Glutamatergic neuron (in vitro differentiated cells): ENCODE measurements around the gene APBB2. TPM values are rescaled to one million over a fixed set of nuclear protein-coding genes. Genes with fewer than 3 reads are reported as not detected.

ENCODE experiments used
- DNase-seq: peaks from one replicate; pipeline ENCODE4 v3.0.0; 2022
- H3K27ac Mint-ChIP-seq: one replicate; pipeline ENCODE4 v1.8.0; 2020; ENCODE audit warnings: mild to moderate bottlenecking, mixed read lengths, inconsistent platforms; ENCODE audit not compliant: unreplicated experiment
- H3K27me3 Mint-ChIP-seq: one replicate; pipeline ENCODE4 v1.8.0; 2020; ENCODE audit warnings: mild to moderate bottlenecking, moderate library complexity, mixed read lengths, inconsistent platforms; ENCODE audit not compliant: unreplicated experiment
- H3K36me3 Mint-ChIP-seq: one replicate; pipeline ENCODE4 v1.8.0; 2020; ENCODE audit warnings: mild to moderate bottlenecking, mixed read lengths, inconsistent platforms; ENCODE audit not compliant: unreplicated experiment
- H3K4me1 Mint-ChIP-seq: one replicate; pipeline ENCODE4 v1.8.0; 2020; ENCODE audit warnings: mild to moderate bottlenecking, low read depth, mixed read lengths, inconsistent platforms; ENCODE audit not compliant: unreplicated experiment
- H3K4me3 Mint-ChIP-seq: one replicate; pipeline ENCODE4 v1.8.0; 2020; ENCODE audit warnings: mild to moderate bottlenecking, mixed read lengths, inconsistent platforms; ENCODE audit not compliant: unreplicated experiment
- H3K9me3 Mint-ChIP-seq: one replicate; pipeline ENCODE4 v1.8.0; 2020; ENCODE audit warnings: mild to moderate bottlenecking, moderate library complexity, mixed read lengths, inconsistent platforms; ENCODE audit not compliant: unreplicated experiment
- total RNA-seq: library from RNA; stranded (reverse); fragmentation: NEBNext Ultra II Directional; extraction: Animal tissue kit (Norgen Biotek cat#: 25700); gene quantifications from one replicate; pipeline ENCODE4 v1.2.1, GENCODE V29; 2021; ENCODE audit not compliant: unreplicated experiment
- TF ChIP-seq, protein P1 (sequence below): fragments of 200-600 bp; sonication (generic); IDR thresholded peaks from one replicate; pipeline ENCODE4 v1.5.0; 2021; ENCODE audit not compliant: partially characterized antibody, unreplicated experiment

Gene APBB2
- total RNA-seq, 1 donor from 2014 or later, result 117 TPM

DNA sequence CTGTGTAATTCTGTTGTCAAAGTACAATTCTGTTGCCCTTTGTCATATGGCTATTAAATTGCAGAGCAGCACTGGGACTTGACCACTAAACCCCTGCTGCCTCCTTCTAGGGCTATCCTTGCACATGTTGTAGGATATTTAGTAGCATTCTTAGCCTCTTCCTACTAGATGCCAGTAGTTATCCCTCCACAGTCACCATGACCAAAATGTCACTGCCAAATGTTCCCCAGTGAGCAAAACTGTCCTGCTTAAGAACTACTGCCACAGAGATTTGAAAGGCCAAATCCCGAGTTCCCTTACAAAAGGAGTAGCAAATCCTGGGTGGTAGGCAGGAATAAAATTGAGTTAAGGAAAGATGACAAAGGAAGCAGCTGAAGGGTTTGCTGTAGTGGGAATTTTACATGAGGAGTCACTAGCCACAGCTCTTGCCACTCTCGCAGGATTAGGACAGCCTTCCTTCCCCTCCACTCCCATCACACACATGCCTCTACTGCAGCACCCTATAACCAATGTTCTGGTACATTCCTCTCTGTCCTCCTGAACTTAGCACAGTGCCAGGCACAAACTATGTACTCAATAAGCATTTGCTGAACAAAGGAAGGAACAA, 8.4 kb downstream of the APBB2 start:
- Mint-ChIP-seq H3K27me3 (no peaks in the 10 kb centered on the region), H3K36me3 (no peaks in the 10 kb centered on the region), H3K4me3 (no peak overlapping the region), H3K9me3 (no peaks in the 10 kb centered on the region), H3K27ac (no peak overlapping the region), H3K4me1 (no peaks in the 10 kb centered on the region)
- DNase-seq, result no peak
- TF ChIP-seq, protein P1, sequence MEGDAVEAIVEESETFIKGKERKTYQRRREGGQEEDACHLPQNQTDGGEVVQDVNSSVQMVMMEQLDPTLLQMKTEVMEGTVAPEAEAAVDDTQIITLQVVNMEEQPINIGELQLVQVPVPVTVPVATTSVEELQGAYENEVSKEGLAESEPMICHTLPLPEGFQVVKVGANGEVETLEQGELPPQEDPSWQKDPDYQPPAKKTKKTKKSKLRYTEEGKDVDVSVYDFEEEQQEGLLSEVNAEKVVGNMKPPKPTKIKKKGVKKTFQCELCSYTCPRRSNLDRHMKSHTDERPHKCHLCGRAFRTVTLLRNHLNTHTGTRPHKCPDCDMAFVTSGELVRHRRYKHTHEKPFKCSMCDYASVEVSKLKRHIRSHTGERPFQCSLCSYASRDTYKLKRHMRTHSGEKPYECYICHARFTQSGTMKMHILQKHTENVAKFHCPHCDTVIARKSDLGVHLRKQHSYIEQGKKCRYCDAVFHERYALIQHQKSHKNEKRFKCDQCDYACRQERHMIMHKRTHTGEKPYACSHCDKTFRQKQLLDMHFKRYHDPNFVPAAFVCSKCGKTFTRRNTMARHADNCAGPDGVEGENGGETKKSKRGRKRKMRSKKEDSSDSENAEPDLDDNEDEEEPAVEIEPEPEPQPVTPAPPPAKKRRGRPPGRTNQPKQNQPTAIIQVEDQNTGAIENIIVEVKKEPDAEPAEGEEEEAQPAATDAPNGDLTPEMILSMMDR, result no peak

DNA sequence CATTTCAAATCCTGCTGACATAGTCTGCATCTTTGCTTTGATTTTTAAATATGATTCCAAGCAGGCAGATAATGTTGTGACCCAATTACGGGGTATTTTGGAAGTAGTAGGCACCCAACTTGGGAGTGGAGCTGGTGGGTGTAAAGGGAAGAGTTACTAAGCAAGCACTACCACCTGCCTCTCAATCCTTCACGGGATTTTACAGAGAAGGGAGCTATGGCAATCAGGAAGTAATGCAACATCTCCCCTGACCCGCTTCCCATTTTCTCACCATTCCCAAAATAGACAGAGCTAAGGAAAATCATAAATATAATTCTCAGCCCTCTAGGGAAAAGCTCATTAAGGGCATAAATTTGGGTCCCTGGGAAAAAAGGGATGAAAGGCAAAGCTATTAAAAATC, 9.2 kb downstream of the APBB2 start:
- Mint-ChIP-seq H3K4me1 (no peaks in the 10 kb centered on the region), H3K9me3 (no peaks in the 10 kb centered on the region), H3K36me3 (no peaks in the 10 kb centered on the region), H3K27me3 (no peaks in the 10 kb centered on the region), H3K4me3 (no peak overlapping the region), H3K27ac (no peak overlapping the region)
- no peak for DNase-seq
- TF ChIP-seq, protein P1, result no peak

DNA sequence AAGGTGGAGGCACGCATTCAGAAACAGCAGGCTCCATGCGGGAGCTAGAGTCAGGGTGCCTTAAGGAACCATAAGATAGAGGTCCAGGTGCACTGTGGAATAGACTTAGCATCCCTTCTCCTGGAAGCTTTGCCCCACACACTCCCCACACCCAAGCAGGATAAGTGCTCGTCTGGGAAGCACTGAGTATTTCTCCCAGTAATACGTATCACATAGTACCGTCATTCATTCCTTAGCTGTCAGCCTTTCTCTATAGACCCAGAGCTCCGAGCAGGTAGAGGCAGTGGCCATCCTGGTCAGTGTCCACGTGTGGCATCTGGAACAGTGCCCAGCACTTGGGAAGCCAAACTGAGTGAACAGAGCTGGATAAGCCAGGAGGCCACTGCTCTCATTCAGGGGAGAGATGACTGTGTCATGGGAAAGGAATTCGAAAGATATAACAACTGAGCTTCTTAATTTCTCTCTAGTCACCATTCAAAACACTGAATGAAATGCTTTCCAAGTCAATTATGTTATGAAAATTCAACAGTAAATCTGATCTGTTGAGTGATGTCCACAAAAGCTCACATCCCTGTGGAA, 9.9 kb downstream of the APBB2 start:
- no peak for DNase-seq
- Mint-ChIP-seq H3K36me3 (no peaks in the 10 kb centered on the region), H3K27me3 (no peaks in the 10 kb centered on the region), H3K4me3 (no peak overlapping the region), H3K9me3 (no peaks in the 10 kb centered on the region), H3K27ac (no peak overlapping the region), H3K4me1 (no peaks in the 10 kb centered on the region)
- TF ChIP-seq, protein P1, result no peak

DNA sequence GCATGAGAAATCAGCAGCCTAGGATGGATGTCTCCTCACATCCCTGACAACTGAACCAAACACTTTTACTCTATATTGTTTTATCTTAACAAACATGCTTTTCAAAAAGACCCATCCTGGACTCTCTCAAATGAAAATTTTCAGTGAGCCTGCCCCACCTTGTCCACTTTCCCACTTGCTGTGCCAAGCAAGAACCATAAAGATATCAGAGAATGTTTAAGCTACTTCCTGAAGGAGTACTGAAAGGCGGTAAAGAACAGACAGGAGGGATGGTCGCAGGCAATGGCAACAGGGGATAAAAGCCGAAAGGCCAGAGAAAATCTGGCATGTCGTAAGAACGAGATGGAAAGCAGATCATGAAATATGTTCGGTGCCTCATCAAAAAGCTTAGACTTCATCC, 10.5 kb downstream of the APBB2 start:
- no peaks in the 10 kb centered on the region for H3K4me1 Mint-ChIP-seq
- H3K27ac Mint-ChIP-seq, result no peak overlapping the region
- DNase-seq, result no peak
- H3K4me3 Mint-ChIP-seq, result no peak overlapping the region
- no peaks in the 10 kb centered on the region for H3K9me3 Mint-ChIP-seq
- no peaks in the 10 kb centered on the region for H3K27me3 Mint-ChIP-seq
- TF ChIP-seq, protein P1, result no peak
- H3K36me3 Mint-ChIP-seq, result no peaks in the 10 kb centered on the region

DNA sequence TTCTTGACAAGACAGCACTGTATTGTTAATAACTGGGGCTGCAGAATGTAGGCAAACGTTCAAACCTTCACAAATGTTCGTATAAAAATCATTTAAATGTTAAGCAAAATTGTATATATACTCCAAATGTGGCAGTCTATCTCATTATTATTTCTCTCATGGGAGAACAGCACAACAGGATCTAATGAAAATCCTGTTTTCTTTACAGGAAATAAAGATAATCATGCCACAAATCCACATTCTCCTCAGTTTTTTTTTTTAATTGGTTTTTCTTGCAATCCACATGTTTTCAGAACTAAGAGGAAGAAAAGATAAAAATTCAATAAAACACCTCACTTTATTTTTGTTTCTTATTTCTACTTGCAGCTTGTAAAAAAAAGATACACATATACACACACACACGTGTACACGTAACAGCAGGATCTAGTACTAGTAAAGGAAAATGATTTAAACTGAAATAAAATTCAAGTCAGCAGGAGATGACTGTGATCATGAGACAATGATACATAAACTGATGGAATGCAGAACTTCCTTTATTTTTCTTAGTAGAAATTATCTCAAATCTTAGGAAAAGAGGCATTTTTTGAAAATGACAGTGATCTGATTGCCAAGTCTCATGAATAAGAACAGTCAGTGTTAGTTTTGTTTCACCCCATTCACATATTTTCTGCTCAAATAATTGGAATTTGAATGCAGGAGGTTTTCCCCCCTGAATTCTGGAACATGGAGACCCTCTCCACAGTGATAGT, 11.3 kb downstream of the APBB2 start:
- Mint-ChIP-seq H3K27ac (no peak overlapping the region), H3K4me3 (no peak overlapping the region), H3K9me3 (peaks cover 1% of the 10 kb centered on the region), H3K27me3 (no peaks in the 10 kb centered on the region), H3K36me3 (no peaks in the 10 kb centered on the region), H3K4me1 (no peaks in the 10 kb centered on the region)
- DNase-seq, result no peak
- TF ChIP-seq, protein P1, result no peak
